ENCODE data around the gene GCAT.
A peak's percentile ranks its signal among the peaks of the same experiment; 100 is the strongest.
"Not testable (repeated sequence)": the region's sequence is repeated elsewhere in the genome, so short reads cannot be mapped to it uniquely, and the experiment has no call there.

GCAT gene

DNA sequence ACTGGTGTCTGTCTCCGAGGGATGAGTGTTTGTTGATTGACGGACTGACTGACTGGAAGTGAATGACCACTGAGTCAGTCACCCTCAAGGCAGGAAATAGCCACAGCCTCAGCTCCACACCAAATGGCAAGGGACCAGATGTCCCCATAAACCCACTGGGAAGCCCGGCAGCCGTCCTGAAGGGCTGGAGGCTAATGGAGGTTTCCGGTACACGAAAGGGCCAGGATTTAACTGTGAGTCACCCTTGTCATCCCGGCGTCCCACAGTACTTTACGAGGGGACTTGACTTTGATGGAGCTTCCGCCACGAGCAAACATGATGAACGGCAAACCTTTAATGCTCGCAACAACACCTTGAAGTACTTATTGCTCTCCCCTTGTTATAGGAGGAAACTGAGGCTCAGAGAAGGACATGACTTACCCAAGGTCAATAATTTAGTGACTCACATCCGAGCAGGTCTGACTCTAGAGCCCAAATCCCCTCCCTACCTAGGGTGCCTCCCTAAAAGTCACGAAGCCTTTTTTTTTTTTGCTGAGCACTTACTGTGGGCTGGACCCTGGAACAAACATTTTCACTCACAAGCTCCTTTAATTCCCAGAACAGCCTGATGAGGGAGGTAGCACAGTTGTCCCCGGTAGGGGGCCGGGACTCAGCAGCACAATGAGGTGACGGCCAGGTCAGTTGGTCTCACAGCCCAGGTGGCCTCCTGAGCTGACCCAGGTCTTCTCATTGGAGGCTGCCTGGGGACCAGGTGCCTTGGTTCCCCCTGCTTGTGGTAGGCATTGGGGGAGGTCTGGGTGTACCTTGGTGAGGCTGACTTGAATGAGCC lies 25.2 kb upstream of the GCAT start:
- peak; percentile 42 for DNase-seq

DNA sequence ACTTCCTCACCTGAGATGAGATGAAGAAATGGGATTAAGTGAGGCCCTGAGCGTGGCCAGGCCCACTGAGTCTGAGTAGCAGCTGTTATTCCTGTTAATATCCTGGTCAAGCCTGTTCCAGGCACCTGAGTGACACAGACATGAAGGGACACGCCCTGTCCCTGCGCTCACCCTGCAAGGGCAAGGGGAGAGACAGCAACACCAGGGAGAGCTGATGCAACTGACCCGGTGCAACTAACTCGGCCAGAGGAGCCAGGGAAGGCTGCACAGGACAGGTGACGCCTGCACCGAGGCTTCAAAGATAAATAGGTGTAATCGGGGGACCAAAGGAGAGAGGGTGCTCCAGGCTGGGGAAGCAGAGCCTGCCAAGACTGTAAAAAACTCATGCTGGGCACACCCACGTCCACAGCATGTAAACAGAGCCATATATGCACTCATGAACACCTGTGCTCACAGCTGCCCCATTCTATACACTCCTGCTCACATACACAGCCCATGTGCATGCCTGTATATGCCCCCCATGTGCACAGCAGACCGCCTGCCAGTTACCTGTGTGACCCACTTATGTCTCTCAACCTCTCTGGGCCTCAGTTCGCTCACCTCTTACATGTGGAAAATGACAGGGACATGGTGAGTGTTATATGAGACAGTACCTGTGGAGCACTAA lies 22.8 kb upstream of the GCAT start:
- no peak for DNase-seq

DNA sequence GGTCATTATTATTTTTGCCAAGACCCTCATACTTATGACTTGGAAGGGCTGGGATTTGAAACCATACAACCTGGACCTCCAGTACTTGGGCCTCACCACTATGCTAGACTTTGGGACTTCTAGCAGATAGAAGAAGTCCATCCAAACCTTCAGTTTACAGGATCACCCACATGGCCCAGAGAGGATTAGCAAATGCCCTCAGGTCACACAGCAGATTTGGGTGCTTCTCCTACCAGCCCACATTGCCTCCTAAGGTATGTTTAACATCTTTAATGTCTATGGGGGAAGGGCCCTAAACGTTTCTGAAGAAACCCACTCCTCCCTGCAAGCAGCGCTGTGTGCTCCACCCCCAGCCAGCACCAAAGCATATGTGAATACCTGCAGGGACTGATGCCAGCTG lies 17.5 kb upstream of the GCAT start:
- no peak for DNase-seq

DNA sequence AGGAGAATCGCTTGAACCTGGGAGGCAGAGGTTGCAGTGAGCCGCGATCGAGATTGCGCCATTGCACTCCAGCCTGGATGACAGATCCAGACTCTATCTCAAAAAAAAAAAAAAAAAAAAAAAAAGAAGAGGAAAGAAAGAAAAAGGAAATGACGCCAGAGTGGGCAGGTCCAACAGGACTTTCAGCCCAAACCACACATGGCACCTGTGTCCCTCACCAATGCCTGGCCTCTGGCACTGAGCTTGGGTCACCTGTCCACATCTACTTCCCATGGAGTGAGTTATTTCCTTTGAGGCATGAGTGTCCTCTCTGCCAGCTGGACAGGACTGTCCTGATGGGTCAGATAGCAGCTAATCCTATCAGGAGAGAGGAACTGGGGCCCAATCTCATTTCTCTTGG lies 15.2 kb upstream of the GCAT start:
- no peak for DNase-seq

DNA sequence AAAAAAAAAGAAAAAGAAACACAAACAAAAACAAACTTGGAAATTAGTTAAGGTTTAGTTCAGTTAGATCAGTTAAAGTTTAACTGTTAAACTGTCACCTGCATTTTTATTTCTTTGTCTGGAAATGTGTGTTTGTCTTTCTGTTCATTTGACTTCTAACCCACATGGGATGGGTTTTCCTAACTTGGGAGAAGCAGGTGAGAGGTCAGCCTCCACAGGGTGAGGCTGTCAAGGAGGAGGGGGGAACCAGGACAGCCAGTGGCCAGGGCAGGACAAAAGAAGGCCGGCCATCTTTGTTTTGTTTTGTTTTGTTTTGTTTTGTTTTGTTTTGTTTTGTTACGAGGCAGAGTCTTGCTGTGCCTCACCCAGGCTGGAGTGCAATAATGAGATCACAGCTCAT lies 13.4 kb upstream of the GCAT start:
- no peak for DNase-seq

DNA sequence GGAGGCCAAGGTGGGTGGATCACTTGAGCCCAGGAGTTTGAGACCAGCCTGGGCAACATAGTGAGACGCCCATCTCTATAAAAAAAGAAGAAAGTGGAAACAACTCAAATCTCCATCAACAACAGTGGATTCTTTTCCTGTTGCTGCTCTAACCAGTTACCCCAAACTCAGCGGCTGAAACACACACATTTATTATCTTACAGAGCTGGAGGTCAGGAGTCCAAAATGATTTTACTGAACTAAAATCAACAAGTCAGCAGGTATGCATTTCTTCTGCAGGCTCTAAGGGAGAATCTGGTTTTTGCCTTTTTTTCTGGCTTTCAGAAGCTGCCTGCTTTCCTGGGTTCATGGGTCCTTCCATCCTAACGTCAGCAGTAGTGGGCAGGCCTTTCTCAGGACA lies 11.7 kb upstream of the GCAT start:
- no peak for DNase-seq

DNA sequence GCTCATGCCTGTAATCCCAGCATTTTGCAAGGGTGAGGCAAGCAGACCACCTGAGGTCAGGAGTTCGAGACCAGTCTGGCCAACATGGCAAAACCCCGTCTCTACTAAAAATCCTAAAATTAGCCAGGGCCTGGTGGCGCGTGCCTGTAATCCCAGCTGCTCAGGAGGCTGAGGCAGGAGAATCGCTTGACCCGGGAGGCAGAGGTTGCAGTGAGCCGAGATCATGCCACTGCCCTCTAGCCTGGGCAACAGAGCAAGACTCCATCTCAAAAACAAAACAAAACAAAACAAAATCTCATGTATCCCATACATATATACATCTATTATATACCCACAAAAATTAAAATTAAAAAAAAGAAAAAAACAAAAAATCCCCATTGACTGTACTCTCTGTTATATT lies 10.5 kb upstream of the GCAT start:
- DNase-seq, result not testable (repeated sequence)

DNA sequence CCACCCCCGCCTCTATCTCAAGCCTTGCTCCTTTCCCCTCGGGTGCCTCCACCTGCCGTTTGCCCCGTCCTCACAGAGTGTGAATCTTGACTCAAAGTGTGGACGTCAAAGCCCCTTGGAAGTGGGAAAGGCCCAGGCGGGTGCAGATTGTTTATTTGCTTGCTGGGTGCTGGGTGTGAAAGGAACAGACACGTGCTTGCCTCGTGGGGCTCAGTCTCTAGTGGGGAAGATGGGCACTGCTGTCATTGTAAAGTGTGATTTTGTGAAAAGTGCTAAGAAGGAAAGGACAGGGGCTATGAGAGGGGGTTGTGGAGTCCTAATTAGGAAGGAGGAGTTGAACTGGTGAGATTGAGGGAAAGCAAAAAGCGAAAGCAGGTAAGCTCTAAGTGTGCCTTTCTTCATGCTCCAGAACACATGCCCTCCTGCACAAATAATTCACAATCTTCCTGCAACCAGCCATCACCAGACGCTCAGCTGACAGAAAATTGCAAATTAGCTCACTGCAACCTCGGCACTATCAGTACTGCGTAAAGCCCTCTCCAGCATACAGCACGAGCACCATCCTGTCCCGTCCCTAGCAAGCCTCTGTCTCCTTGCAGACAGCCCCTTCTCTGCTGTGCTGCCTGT lies 9.7 kb upstream of the GCAT start:
- DNase-seq, result no peak

DNA sequence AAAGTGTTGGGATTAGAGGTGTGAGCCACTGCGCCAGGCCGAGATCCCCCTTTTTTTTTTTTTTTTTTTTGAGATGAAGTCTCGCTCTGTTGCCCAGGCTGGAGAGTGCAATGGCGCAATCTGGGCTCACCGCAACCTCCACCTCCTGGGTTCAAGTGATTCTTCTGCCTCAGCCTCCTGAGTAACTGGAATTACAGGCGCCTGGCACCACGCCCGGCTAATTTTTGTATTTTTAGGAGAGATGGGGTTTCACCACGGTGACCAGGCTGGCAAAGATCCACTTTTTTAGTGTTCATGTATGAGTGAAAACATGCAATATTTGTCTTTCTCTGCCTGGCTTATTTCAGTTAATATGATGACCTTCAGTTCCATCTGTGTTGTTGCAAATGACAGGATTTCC lies 7.8 kb upstream of the GCAT start:
- DNase-seq, result not testable (repeated sequence)

DNA sequence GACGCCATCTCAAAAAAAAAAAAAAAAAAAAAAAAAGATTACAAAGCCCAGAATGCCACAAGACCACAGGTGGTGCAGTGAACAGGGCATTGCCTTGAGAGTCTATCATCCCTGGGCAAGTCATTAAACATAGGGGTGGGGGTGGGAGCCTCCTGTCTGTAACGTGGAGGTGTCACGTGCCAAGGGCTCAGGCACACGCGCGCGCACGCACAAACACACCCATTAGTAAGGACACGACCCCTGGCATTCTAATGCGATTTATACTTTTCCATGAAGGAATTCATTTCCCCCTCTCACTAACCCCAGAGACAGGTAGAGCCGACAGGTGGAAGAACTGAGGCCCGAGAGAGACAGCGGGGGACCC lies 5.8 kb upstream of the GCAT start:
- no peak for DNase-seq

DNA sequence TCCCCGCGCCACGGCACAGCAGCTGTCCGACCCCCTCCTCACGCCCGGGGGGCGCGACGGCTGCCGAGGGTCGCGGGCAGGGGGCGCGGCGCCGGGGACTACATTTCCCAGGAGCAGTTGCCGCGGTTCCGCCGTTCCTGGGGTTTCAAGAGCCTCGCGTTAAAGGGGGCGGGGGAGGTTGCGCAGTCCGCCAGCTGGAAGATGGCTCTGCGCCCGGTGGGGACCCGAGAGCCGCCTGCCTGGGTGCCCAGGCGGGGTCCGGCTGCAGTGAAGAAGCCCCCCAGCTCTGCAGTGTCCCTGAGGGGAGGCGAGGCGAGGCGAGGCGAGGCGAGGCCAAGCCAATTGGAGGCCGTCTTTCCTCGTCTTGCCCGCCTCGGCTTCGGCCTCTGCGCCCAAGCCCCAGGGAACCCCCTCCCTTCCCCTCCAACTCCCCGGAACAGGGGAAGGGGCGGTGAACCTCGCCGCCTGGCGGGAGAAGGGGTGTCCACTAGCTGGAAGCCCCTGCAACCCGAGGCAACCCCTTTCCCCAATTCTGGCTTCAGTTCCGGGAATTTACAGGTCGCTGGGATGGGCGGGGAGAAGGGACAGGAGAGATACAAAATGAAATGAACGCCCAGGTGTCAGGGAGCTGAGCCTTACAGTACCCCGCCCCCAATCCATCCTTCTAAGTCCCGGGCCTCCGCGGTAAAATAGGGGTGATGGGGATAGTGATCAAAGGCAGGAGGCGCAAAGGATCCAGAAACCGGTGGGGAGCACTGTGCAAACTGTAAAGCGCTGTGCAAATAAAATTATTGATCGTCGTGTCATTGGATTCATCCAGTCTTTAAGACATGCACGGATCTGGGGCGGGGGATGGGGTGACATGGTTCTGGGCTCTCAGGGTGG lies 5.2 kb upstream of the GCAT start:
- peak; percentile 52 for DNase-seq

DNA sequence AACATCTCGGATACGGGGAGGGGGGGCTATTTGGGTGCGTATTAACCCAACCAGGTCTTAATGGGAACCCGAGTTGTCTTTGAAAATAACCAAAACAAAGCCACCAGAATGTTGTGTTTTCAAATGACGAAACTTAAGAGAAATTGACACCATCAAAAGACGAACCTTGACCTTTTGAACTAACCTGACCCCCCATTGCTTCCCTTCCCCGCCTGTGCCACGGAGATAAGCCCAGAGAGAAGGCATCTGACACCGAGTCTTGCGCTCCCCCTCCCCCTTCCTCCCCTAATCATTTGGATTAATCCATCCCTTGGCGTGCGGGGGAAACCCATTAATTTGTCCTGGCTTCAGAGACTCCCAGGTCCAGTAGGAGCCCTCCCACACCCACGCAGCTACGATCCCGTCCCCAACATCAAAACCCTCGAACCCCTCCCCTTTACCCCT lies 4.5 kb upstream of the GCAT start:
- DNase-seq, result no peak

DNA sequence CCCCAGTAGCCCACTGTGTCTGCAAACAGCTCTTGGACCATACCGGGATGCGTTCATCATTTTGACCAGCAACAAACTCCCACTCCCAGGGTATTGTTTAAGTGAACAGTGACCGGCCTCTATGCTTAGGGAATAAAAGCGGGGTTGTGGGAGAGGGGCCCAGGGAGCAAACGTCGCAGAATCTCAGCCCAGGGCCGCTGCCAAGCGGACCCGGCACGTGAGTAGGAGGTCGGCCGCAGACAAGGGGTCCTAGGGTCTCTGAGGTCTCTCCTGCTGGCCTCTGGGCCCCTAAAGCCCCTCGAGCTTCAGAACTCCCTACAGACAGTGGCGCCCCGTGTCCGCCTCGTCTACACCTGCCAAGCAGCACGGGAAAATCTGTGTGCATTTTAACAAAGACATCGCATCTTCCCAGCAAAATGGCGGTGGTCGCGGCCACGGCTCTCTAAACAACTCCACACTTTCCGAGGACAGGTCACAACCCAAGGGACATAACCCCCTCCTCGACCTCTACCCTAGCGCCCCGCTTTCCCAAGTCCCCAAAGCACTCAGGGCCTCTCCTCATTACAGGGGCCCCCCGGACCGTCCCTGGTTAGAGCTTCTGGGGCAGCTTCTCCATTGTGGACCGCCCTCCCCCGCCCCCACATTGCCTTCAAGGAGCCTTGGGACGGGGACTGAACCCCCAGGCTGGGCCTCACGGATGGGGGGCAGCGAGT lies 3.9 kb upstream of the GCAT start:
- no peak for DNase-seq

DNA sequence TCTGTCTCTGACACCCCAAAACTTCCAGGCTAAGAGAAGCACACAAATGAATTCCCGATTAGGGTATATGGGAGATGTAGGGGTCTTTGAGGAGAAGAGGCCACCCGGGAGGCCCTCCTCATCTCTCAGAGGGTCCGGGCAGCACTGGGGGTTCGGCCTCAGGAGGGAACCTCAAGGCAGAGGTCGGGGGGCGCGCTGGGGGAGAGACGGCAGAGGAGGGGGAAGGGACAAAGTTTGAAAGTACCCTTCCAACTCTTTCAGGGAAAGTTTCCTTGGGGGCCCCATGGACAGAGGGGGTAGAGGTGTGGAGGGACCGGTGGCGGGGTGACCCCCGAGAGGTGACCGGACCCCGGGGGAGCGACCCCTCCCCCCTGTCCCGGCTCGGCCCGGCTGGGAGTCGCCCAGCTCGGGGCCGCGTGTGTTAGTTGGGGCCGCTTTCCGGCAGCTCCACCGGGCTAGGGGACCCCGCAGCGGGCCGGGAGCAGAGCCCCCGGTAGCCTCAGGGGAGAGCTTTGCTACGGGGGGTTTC lies 3.3 kb upstream of the GCAT start:
- DNase-seq, result no peak

DNA sequence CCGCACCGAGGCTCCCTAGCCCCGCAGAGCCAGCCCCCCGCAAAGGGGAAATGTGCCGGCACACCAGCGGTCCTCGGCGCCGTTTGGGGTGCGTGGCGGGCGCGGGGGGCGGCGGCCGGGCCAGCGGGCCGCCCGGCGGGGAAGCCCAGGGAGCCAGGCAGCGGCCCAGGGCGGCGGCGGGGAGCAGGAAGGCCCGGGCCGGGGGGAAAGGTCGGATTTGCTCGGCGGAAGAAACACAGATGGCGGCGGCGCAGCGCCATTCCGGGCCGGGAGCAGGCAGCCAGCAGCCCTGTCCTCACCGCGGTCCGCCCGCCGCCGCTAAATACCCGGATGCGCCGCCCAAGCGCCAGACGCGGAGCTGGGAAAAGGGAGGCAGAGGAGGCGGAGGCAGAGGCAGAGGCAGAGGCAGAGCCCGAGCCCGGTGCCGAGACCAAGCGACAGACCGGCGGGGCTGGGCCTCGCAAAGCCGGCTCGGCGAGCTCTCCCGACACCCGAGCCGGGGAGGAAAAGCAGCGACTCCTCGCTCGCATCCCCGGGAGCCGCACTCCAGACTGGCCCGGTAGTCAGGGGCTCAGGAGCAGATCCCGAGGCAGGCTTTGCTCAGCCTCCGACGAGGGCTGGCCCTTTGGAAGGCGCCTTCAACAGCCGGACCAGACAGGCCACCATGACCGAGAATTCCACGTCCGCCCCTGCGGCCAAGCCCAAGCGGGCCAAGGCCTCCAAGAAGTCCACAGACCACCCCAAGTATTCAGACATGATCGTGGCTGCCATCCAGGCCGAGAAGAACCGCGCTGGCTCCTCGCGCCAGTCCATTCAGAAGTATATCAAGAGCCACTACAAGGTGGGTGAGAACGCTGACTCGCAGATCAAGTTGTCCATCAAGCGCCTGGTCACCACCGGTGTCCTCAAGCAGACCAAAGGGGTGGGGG lies 2.6 kb upstream of the GCAT start:
- DNase-seq, result peak; percentile 85

DNA sequence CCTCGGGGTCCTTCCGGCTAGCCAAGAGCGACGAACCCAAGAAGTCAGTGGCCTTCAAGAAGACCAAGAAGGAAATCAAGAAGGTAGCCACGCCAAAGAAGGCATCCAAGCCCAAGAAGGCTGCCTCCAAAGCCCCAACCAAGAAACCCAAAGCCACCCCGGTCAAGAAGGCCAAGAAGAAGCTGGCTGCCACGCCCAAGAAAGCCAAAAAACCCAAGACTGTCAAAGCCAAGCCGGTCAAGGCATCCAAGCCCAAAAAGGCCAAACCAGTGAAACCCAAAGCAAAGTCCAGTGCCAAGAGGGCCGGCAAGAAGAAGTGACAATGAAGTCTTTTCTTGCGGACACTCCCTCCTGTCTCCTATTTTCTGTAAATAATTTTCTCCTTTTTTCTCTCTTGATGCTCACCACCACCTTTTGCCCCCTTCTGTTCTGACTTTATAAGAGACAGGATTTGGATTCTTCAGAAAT lies 1.9 kb upstream of the GCAT start:
- DNase-seq, result no peak

DNA sequence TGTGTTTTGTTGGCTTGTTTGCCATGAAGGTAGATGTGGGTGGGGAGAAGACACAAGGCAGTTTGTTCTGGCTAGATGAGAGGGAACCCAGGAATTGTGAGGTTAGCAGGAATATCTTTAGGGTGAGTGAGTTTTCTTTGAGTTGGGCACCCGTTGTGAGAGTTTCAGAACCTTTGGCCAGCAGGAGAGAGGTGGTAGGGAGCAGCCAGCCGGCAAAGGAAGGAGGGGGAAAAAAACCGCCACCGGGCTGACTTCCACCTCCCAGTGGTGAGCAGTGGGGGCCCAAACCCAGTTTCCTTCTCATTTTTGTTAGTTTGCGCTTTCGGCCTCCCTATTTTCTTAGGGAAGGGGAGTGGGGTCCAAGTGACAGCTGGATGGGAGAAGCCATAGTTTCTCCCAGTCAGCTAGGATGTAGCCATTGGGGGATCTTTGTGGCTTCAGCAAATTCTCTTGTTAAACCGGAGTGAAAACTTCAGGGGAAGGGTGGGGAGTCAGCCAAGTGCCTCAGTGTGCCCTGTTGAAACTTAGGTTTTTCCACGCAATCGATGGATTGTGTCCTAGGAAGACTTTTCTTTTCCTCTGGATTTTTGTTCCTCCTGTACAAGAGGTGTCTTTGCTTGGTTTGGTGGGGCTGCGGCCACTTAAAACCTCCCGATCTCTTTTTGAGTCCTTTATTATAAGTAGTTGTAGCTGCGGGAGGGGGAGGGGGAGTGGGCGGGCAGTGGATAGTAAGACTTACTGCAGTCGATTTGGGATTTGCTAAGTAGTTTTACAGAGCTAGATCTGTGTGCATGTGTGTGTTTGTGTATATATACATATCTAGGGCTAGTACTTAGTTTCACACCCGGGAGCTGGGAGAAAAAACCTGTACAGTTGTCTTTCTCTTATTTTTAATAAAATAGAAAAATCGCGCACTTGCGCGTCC lies 1.1 kb upstream of the GCAT start:
- DNase-seq, result peak; percentile 47

DNA sequence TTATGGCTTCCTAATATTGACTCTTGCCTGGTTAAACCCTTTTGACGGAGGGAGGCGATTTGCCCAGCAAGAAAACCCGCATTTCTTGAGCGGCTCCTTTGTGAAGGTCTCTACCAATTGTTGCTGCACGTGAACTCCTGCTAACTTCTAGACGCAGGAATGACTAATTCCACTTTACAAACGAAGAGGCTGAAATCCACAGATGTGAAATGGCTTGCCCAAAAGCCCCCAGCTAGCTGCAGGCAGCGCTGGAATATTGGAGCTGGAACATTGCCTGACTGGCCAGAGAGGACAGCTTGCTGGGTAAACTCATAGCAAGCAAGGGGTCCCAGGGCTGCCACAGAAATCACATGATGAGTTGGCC lies 542 bp downstream of the GCAT start:
- peak; percentile 44 for DNase-seq

DNA sequence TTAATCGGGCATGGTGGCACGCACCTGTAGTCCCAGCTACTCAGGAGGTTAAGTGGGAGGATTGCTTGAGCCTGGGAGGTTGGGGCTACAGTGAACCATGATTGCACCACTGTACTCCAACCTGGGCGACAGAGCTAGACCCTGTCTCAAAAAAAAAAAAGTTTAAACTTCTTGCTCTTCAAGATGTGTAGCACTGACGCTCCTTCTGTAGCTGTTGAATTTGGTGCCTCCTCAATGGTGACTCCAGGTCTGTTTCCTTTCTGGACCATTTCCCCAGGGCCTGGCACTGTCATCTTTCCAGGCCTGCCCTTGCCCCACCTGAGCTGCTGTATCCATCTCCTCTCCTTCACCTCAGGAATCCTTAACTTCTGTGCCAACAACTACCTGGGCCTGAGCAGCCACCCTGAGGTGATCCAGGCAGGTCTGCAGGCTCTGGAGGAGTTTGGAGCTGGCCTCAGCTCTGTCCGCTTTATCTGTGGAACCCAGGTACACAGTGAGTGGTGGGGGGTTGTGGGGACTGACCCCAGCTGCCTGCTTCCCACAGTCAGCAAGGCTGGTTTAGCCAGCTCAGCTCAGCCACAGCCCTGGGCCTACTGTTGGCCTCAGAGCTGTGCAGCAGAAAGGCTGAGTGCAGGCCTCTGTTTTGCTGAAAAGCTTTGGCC lies 2.1 kb downstream of the GCAT start:
- no peak for DNase-seq

Data from fibroblast of skin of right quadriceps (primary cell).